ENCODE results near the gene COBL. TPM values are rescaled to one million over a fixed set of nuclear protein-coding genes. Genes with fewer than 3 reads are reported as not detected.
"Not testable (repeated sequence)": the region's sequence is repeated elsewhere in the genome, so short reads cannot be mapped to it uniquely, and the experiment has no call there.

Gene COBL
- total RNA-seq, 6 experiments from 2014 or later: not detected

DNA sequence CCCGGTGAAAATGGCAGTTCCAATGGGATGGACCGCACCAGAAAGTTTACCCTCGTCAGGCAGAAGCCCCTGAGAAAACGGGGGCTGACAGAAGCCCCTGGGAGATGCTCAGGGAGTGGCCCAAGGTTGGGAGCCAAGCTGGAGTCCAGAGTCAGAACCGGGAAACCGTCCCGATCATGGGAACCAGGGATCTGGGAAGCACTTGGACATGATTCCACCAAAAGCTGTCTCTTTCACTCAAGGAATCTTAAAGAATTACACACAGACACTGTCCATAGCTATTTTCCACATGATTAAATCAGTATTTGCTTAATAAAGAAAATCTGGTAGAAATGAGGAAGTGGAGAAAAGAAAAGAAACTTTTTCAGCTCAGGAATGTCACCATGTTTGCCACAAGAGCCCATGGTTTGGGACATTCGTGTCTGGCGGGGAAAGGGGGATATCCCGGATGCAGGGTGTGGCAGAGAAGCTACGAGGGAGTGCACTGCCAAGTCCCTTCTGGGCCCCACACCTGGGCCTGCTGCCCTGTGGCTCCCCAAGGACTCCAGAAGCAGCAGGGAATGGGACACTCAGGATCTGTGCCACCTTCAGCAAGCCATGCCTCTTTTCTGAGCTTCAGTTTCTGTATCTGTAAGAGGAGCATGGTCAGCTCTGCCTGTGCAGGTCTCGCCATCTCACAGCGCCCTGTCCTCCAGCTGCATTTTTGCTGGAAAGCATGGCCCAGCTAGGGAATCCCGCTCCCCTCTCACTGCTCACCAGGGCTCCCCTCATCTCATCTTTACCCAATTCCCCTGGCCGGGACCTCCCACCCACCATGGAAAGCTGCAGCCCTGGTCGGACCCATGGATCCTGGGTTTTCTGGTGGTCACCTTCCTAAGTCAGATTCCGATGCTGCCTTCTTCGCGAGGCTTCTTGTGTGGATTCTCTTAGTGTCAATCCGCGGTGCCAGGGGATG lies 308.8 kb downstream of the COBL start:
- H3K36me3 Mint-ChIP-seq (ENCODE audit: low read depth): no peaks in the 10 kb centered on the region
- no peak for DNase-seq
- peaks cover 14% of the 10 kb centered on the region for H3K27me3 Mint-ChIP-seq (ENCODE audit: insufficient read depth)
- TF ChIP-seq, protein P1, sequence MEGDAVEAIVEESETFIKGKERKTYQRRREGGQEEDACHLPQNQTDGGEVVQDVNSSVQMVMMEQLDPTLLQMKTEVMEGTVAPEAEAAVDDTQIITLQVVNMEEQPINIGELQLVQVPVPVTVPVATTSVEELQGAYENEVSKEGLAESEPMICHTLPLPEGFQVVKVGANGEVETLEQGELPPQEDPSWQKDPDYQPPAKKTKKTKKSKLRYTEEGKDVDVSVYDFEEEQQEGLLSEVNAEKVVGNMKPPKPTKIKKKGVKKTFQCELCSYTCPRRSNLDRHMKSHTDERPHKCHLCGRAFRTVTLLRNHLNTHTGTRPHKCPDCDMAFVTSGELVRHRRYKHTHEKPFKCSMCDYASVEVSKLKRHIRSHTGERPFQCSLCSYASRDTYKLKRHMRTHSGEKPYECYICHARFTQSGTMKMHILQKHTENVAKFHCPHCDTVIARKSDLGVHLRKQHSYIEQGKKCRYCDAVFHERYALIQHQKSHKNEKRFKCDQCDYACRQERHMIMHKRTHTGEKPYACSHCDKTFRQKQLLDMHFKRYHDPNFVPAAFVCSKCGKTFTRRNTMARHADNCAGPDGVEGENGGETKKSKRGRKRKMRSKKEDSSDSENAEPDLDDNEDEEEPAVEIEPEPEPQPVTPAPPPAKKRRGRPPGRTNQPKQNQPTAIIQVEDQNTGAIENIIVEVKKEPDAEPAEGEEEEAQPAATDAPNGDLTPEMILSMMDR (IDR thresholded peaks at IDR 0.05): no peak
- no peaks in the 10 kb centered on the region for H3K9me3 Mint-ChIP-seq
- H3K4me1 Mint-ChIP-seq (ENCODE audit: low read depth): peaks cover 25% of the 10 kb centered on the region
- no peak overlapping the region for H3K27ac Mint-ChIP-seq
- H3K4me3 Mint-ChIP-seq: no peak overlapping the region

DNA sequence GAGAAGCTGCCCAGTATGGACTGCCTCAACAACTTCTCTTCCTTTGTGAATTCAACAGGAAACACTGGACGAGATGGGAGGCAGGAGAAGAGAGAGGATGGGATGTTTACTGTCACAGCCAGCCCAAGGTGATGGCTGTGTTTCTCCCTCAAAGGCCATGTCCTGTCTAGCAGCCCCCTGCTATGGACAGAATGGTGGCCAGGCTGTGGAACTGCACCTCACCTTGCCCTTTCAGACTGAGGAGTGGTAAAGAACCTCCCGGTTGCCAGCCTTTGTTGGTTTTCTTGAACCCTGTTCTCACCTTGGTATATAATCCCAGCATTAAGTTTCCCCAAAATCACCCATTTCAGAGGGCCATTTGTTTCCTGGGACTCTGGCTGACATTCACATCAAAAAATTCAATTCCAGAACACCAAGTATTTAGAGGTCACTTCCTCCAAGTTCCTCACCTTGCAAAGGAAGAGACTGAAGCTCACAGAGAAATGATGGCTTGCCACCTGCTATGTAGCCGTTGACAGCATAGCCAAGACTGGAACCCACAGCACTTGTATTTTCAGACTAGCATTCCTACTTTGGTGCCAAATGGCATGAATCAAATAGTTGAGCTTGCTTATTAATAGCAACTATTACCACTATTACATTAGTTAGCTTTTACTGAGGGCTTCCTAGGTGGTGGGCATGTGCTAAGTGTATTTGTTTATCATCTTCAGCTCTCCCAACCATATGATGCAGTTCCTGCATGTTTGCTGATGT lies 309.9 kb downstream of the COBL start:
- H3K27me3 Mint-ChIP-seq (ENCODE audit: insufficient read depth): peaks cover 11% of the 10 kb centered on the region
- H3K27ac Mint-ChIP-seq: no peak overlapping the region
- H3K4me3 Mint-ChIP-seq: no peak overlapping the region
- peaks cover 25% of the 10 kb centered on the region for H3K4me1 Mint-ChIP-seq (ENCODE audit: low read depth)
- TF ChIP-seq, protein P1 (IDR thresholded peaks at IDR 0.05): no peak
- DNase-seq: no peak
- H3K9me3 Mint-ChIP-seq: no peaks in the 10 kb centered on the region
- H3K36me3 Mint-ChIP-seq (ENCODE audit: low read depth): no peaks in the 10 kb centered on the region

DNA sequence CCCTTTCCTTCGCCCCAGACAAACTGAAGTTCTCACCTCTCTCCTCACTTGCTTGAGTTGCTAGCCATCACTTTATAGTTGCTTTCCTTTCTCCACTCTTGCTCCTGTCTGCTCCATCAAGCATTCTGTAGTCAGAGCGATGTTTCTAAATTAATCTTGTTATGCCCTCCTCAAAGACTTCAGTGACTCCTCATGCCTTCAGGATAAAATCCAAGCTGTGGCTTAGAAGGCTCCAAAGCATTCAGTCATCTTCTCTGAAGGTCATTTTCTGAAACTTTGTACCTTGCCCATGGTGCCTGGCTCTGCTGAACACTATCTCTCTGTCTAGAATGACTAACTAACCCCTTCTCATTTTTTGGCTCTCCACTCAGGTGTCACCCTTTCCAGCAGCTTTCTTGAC lies 311.5 kb downstream of the COBL start:
- 0 out of 2 replicates have a peak, but pooled peaks cover 4% of the 10 kb centered on the region for H3K36me3 Mint-ChIP-seq (ENCODE audit: low read depth)
- DNase-seq: no peak
- TF ChIP-seq, protein P1 (IDR thresholded peaks at IDR 0.05): no peak
- H3K4me1 Mint-ChIP-seq (ENCODE audit: low read depth): peaks cover 13% of the 10 kb centered on the region
- H3K27ac Mint-ChIP-seq: no peak overlapping the region
- H3K9me3 Mint-ChIP-seq: peaks cover 6% of the 10 kb centered on the region
- H3K27me3 Mint-ChIP-seq (ENCODE audit: insufficient read depth): peaks cover 12% of the 10 kb centered on the region
- H3K4me3 Mint-ChIP-seq: no peak overlapping the region

DNA sequence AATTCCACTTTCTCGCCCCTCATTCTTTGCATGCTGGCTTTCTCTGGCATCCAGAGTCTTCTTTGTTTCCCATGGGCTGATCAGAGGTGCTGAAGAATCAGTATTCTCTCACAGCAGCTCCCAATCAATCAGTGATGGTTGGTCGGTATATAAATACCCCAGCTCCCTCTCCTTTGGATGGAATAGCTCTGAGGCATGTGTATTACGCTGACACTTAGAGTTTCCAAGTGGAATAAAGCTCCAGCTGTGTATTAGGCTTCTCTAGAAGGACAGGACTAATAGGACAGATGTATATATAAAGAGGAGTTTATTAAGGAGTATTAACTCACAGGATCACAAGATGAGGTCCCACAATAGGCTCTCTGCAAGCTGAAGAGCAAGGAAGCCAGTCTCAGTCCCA lies 315.7 kb downstream of the COBL start:
- peaks cover 13% of the 10 kb centered on the region for H3K27me3 Mint-ChIP-seq (ENCODE audit: insufficient read depth)
- no peaks in the 10 kb centered on the region for H3K4me1 Mint-ChIP-seq (ENCODE audit: low read depth)
- H3K36me3 Mint-ChIP-seq (ENCODE audit: low read depth): 0 out of 2 replicates have a peak, but pooled peaks cover 4% of the 10 kb centered on the region
- no peak overlapping the region for H3K27ac Mint-ChIP-seq
- no peak overlapping the region for H3K4me3 Mint-ChIP-seq
- H3K9me3 Mint-ChIP-seq: peaks cover 7% of the 10 kb centered on the region
- TF ChIP-seq, protein P1 (IDR thresholded peaks at IDR 0.05): peak; percentile 38; the same call in 1 of the 2 replicates
- no peak for DNase-seq

DNA sequence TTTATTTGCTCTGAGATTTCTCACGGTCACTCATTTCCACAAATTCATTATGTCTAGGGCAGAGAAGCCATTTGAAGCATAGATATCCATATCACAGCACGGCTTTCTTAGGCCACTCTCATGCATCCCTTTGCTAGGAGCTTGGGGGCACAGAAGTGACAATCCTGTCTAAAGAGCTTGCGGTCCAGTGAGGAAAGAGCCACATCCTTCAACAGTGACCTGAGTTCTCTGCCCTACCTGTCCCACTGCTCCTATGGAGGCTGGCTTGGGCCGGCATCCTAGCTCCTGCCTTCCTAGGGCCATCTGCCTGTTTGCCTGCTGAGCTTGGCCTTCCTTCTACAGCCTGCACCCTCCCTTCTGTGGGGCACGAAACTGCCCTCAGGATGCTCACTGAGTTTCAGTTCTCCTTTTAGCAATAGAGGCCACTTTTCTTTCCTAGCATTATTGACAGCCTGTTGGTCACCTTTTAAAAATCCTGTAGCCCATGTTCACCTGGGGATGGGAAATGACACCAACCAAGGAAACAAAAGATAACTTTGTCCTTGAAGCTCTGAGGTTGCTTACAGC lies 321.8 kb downstream of the COBL start:
- TF ChIP-seq, protein P1 (IDR thresholded peaks at IDR 0.05): no peak
- Mint-ChIP-seq H3K9me3 (no peaks in the 10 kb centered on the region), H3K27ac (no peak overlapping the region), H3K4me3 (no peak overlapping the region), H3K4me1 (ENCODE audit: low read depth) (no peaks in the 10 kb centered on the region), H3K27me3 (ENCODE audit: insufficient read depth) (peaks cover 16% of the 10 kb centered on the region), H3K36me3 (ENCODE audit: low read depth) (no peaks in the 10 kb centered on the region)
- DNase-seq: no peak

DNA sequence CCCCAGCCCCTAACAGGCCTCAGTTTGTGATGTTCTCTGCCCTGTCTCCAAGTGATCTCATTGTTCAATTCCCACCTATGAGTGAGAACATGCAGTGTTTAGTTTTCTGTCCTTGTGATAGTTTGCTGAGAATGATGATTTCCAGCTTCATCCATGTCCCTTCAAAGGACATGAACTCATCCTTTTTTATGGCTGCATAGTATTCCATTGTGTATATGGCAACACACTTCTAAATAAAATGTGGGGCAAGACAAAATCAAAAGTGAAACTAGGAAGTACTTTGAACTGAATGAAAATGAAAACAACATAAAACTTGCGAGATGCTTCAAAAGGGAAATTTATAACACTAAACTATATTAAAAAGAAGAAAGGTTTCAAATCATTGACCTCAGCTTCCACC lies 326.4 kb downstream of the COBL start:
- DNase-seq; H3K4me3 Mint-ChIP-seq; H3K27me3 Mint-ChIP-seq (ENCODE audit: insufficient read depth); H3K27ac Mint-ChIP-seq; H3K4me1 Mint-ChIP-seq (ENCODE audit: low read depth); H3K36me3 Mint-ChIP-seq (ENCODE audit: low read depth); H3K9me3 Mint-ChIP-seq: not testable (repeated sequence)

All from HFFc6 (cell line).